GM08714 (cell line): ENCODE data around the gene NUAK1.

Source experiments
- H3K4me3 ChIP-seq: fragments of 200-500 bp; sonication (Bioruptor generic); 2 replicates; pipeline ENCODE4 v1.5.1; 2014; ENCODE audit warnings: mild to moderate bottlenecking, low read length, inconsistent platforms
- ZNF274 ChIP-seq: IDR thresholded peaks from 2 replicates; pipeline ENCODE4 v1.6.1; 2012; ENCODE audit warnings: mild to moderate bottlenecking, low read depth, low read length

NUAK1 gene

DNA sequence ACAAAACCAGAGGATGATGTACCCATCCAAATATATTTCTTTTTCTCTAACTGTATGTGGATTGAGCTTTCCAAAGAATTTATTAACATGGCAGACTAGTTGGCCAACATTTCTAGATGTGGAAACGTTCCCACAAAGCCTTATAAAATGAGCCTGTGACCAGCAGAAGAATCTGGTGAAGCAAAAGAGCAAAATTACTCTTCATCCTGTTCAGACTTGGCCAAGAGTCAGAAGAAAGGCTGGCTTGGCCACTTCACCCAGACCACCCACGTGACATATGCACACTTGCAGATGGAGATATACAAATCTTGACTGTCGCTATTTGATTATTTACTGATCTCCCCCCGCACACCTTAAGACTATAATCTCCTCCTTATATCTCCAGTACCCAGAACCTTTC lies 96.7 kb downstream of the NUAK1 start:
- no peak for TF ChIP-seq ZNF274
- no peak overlapping the region for H3K4me3 ChIP-seq

DNA sequence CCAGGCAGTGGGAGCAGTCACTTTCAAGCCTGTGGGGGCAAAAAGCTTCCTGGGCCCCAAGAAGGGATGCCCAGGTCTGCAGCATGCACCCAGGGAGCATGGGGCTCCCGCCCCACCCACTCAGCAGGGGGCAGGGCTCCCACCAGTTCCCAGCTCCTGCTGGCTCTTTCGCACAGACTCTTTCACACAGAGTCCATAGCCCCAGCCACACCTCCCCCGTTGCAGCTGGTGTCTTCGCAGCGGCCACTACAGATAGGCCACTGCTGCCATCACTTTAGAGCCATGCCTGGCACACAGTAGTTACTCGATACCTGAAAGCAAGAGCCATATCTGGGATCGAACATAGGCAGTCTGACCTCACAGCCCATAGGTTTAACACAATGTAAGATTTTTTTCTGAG lies 98.2 kb downstream of the NUAK1 start:
- TF ChIP-seq ZNF274: no peak

DNA sequence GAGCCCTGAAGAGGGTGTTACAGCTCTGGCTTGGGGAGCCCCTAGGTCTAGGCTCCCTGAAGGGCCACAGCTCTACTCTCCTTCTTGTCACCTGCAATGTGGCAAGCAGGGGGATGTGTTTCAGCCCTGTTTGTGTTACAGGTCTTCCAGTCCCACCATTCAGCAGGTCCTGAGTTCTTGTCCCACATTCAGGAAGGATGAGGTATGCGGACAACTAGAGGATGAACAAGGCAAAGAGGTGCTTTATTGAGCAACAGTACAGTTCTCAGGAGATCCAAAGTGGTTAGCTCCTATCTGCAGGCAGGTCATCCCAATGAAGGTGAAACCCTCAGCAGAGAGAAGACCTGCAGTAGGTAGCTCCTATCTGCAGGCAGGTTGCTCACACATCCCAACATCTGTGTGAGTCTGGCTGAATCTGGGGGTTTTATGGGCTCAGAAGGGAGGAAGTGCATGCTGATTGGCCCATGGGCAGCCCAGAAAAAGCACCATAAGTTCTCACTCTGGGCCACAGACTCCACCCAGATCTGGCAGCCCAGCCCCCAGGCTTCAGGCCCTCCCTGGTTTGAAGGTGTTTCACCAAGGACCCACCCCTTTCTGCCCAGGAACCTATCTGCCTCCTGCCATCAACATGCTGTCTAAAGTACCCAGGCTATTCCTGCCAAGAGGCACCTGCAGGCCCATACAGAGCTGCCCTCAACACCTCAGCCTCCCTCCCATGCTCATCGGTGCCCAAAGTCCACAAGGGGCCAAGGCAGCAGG lies 98.9 kb downstream of the NUAK1 start:
- TF ChIP-seq ZNF274: no peak
- no peak overlapping the region for H3K4me3 ChIP-seq

More for the DNA sequence above, 98.2 kb downstream of the NUAK1 start:
- H3K4me3 ChIP-seq: no peak overlapping the region

DNA sequence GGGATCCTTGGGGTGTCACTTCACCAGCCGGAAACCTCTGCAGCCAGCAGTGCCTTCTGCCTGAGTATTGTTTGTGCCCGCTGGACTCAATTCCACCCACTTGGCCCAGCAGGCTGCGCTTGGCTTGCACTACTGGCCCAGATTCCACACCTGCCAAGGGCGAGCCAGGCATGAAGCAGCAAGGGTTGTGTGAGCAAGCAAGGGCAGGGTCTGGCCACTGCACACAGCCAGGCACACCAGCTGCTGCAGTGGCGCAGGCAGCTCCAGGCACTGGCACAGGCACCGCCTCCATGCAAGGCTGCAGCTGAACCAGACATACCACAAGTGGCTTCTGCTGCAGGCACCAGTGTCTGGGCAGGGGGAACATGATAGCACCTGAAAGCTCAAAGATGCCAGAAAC lies 99.5 kb downstream of the NUAK1 start:
- no peak for TF ChIP-seq ZNF274
- H3K4me3 ChIP-seq: no peak overlapping the region

DNA sequence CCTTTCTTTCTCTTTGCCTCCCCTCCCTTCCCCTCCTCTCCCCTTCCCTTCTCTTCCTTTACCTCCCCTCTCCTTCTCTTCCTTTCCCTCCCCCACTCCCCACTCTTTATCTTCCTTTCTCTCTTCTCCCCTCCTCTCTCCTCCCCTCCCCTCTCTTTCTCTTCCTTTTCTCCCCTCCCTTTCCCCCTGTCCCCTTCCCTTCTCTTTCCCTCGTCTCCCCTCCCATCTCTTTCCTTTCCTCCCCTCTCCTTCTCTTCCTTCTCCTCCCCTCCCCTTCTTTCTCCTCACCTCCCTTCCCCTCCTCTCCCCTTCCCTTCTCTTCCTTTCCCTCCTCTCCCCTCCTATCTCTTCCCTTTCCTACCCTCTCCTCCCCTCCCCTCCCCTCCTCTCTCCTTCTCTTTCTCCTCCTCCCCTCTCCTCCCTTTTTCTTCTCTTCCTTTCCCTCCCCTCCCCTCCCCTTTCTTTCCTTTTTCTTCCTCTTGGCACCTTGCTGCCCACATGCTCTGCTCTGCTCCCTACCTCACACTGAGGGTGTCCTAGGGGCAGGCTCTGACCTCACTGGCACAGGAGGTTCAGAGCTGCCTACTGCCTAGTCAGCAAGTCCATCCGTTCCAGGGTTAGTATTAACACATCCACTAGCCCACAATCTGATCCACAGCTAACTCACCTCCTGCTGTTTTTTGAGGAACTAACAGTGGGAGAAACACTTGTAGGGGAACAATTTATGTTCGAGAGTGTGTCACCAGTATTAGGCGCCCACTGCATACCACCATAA lies 101.0 kb downstream of the NUAK1 start:
- TF ChIP-seq ZNF274: no peak
- no peak overlapping the region for H3K4me3 ChIP-seq

DNA sequence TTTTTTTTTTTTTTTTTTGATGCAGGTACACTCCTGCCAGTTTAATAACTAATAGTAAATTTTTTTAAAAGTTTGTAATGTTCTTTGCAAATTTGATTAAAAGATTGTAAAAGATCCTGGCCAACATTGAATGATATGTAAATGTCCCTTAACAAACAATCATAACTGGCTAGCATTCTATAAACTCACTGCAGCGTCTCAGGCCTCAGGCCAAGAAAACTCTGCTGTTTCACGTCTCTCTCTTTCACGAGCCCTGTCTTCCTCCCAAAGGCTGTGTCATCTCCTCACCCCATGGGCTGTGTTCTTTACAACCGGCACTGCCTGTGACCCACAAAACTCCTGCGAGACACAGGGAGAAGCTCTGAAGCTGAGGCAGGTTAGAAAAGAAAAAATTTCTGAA lies 103.3 kb downstream of the NUAK1 start:
- no peak for TF ChIP-seq ZNF274
- no peak overlapping the region for H3K4me3 ChIP-seq

DNA sequence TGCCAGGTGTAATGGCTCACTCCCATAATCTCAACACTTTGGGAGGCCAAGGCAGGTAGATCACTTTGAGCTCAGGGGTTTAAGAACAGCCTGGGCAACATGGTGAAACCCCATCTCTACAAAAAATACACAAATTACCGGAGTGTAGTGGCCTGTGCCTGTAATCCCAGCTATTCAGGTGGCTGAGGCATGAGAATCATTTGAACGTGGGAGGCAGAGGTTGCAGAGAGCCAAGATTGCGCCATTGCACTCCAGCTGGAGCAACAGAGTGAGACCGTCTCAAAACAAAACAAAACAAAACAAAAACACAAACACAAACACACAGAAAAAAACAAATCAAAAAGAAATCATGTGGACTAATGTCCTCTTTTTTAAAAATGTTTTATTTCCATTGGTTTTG lies 104.4 kb downstream of the NUAK1 start:
- H3K4me3 ChIP-seq: no peak overlapping the region
- TF ChIP-seq ZNF274: no peak

DNA sequence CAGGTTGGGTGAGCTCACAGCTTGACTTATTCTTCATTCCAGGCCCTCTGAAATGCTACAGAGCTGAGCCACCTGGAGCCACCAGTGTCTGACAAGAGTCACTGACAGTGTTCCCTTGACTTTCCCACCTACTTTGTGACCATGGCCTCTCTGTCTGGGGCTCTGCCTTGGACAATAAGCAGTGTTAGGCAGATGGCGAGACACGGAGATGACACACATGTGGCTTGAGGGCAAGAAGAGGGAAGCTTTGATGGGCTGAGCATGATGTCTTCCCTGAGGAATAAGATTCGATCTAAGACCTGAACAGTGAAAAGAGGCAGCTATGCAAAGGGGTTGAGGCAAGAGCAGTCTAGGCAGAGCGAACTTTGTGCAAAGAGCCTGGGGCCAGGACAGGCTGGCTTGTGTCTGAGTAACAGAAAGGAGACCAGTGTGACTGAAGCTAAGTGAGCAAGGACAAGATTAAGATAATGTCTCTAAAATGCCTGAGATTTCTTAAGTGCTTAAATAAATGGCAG lies 105.5 kb downstream of the NUAK1 start:
- no peak overlapping the region for H3K4me3 ChIP-seq
- TF ChIP-seq ZNF274: no peak

DNA sequence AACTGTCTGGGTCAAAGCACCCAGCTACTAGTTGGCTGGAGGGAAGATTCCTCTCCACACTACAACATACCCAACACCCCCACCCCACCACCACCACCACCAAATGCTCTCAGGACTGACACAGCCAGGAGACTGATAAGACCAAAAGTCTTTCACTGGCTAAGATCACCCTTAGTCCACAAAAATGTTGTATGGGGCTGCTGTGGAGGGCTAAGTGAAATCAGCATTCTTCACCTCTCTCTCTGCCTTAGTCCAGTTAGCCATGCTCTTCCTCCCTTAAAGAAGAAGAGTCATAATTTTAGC lies 106.2 kb downstream of the NUAK1 start:
- TF ChIP-seq ZNF274: no peak

DNA sequence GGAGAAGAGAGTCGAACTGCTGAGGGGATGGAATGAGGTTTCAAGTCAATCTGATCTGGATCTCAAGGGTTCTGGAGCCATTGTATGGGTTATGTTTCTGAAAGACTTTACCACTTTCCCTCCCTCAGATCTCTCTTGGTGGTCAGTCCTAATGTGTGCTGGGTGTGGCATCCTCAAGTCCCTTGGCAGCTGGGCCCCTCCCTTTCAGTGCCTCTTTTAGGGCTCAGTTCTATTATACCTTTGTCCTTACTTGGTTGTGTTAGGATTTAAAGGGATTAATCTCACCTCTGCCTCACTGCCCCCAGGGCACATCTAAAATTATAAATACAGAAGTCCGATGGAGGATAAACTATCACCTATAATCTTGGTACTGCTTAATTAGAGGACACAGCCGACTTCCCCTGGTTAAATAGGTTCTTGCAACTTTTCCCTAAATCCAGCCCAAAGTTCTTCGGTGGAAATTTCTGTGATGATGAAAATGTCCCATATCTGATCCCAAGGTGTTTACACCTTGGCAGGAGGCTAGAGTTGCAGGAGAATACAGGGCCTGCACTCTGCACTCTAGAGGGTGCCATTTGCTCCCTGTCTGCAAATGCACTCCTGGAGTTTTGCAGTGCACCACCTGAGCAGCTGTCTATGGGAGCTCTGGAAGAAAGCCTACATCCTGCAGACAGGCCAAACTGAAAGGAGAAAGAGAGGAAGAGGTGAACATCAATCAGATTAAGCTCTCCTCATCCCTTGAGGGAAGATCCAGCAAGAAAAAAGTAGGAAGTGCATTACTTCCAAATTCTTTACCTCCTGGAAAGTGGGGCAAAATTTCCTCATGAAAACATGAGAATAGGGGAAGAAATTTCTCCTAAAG lies 106.8 kb downstream of the NUAK1 start:
- H3K4me3 ChIP-seq: no peak overlapping the region
- TF ChIP-seq ZNF274: no peak

More for the DNA sequence above, 106.2 kb downstream of the NUAK1 start:
- no peak overlapping the region for H3K4me3 ChIP-seq

DNA sequence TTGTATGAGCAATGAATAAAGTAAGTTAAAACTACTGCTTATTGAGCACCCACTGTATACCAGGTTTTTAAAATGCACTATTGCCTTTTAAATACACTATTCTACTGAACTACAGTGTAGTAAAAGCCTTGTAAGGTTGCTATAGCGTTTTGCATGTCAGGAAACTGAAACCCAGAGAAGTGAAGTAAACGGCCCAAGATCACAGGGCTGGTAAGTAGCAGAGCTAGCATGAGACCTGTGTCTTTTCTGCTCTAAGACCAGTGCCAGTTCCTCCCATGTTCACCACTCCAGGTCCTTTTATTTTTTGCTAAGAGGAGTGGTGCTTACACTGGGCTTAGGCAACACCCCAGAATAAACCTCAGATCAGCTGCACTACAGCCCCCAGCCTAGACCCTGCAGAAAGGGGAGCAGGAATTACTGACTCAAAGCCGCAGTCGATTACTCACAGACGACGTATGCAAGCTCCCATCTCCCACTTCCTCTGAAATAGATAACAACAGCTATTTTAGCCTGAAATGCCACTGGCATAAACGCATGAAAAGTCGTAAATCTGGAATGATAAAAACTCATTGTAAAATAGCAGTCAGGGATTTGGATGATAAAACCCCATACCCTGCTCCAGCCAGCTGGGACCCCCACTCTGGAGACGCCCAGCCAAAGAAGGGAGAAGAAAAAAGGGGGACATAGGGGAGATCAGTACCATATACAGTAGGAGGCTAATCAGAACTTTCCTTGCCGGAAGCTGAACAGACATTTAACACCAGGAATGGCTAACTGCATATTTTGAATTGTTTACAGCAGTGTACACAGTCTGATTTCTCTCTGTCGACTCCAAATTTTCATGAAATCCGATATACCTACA lies 108.3 kb downstream of the NUAK1 start:
- TF ChIP-seq ZNF274: no peak
- H3K4me3 ChIP-seq: no peak overlapping the region

DNA sequence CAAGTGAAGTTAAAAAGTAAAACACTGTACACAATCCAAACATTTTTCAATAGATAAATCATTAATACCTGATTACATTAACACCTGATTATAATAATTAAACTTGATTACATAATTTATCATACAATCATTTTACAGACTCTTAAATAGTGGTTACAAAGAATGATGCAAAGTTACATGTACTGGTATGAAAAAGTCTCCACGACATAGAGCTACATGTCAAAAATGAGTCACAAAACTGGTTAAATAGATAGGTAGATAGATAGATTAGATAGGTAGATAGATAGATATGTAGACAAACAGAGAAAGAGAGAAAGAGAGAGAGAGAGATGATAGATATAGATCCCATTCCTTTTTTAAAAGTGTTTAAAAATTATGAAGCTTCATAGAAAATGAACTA lies 109.2 kb downstream of the NUAK1 start:
- TF ChIP-seq ZNF274: no peak
- no peak overlapping the region for H3K4me3 ChIP-seq

DNA sequence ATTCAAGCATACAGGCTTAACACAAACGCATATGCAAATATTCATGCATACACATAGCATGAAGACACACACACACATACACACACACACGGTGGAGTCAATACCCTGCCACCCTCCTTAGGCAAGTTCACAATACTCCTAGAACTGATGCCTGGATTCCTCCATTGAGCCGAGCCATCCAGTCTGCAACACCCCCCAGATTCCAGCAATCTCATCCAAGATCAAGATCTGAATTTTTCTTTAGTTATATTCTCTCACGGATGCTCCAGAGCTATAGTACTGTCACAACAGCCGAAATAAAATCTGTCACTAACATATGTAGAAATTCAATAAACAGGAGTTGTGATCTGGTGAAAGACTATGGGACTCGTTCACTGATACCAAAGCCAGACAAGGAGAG lies 110.8 kb downstream of the NUAK1 start:
- H3K4me3 ChIP-seq: no peak overlapping the region
- no peak for TF ChIP-seq ZNF274

DNA sequence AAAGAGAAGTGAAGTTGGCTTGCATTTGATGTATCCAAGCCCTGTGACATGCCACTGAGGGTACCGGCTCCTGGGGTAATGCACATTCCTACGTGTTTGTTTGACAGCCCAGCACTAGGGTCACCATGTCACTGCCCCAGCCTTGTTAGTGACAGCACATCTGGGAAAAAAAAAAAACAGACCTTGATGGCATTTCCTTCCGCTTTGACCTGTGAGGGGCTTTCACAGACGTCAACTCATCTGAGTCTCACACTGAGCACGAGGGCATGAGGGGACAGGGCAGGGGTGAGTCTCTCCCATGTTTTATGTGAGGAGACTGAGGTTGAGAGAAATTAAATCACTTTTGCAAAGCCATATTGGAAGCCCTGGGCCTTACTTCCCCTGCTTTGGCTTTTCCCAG lies 111.5 kb downstream of the NUAK1 start:
- no peak for TF ChIP-seq ZNF274
- H3K4me3 ChIP-seq: no peak overlapping the region

DNA sequence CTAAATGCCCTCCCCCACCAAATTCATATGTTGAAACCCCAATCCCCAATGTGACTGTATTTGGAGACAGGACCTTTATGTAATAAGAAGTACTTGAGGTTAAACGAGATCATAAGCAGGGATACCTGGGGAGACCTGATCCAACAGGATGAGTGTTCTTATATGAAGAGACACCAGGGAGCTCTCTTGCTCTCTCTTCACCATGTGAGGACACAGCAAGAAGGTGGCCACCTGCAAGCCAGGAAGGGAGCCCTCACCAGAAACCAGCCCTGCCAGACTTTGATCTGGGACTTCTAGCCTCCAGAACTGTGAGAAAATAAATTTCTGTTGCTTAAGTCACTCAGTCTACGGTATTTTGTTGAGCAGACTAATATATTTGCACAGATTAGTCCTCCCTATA lies 113.6 kb downstream of the NUAK1 start:
- TF ChIP-seq ZNF274: no peak
- no peak overlapping the region for H3K4me3 ChIP-seq
